HG02943 (cell line): Measurements from ENCODE around the gene PPP1R10.
"Not testable (repeated sequence)": the region's sequence is repeated elsewhere in the genome, so short reads cannot be mapped to it uniquely, and the experiment has no call there.

Experiments used
- ATAC-seq: cut with Tn5 transposase; IDR thresholded peaks from one replicate; pipeline ENCODE4 v1.9.1; 2021; ENCODE audit warnings: mild to moderate bottlenecking, low read depth, moderate library complexity; ENCODE audit not compliant: unreplicated experiment

The PPP1R10 gene

GRCh38 chr6:30616811-30617564 is at the start of gene PPP1R10:
TSS of gene PPP1R10 (minus strand) at chr6:30617243. CDS start at chr6:30609944, 7,299 bp downstream.
- ATAC-seq, result peak; percentile 83

GRCh38 chr6:30666300-30666699 is 49.3 kb upstream of the PPP1R10 start:
- not testable (repeated sequence) for ATAC-seq

- ATAC-seq, result no peak
These were observed 48.1 kb upstream of the PPP1R10 start for GRCh38 chr6:30664994-30665767.

- not testable (repeated sequence) for ATAC-seq
These were observed 40.9 kb upstream of the PPP1R10 start for GRCh38 chr6:30657922-30658321.

- ATAC-seq, result no peak
These were observed 40.4 kb upstream of the PPP1R10 start for GRCh38 chr6:30657454-30657853.

GRCh38 chr6:30656513-30656912 is 39.5 kb upstream of the PPP1R10 start:
- no peak for ATAC-seq

- no peak for ATAC-seq
These were observed 38.7 kb upstream of the PPP1R10 start for GRCh38 chr6:30655743-30656094.

- ATAC-seq, result no peak
These were observed 38.0 kb upstream of the PPP1R10 start for GRCh38 chr6:30654798-30655742.

- no peak for ATAC-seq
These were observed 34.1 kb upstream of the PPP1R10 start for GRCh38 chr6:30651143-30651542.

GRCh38 chr6:30647242-30648116 is 30.4 kb upstream of the PPP1R10 start:
- peak; percentile 51 for ATAC-seq

- peak; percentile 47 for ATAC-seq
These were observed 29.6 kb upstream of the PPP1R10 start, which contains the start of gene C6orf136 for GRCh38 chr6:30646450-30647241. TSS of gene C6orf136 (plus strand) at chr6:30647133. CDS start at chr6:30647232, 99 bp downstream.

- no peak for ATAC-seq
These were observed 28.9 kb upstream of the PPP1R10 start for GRCh38 chr6:30645989-30646388.

- no peak for ATAC-seq
These were observed 27.7 kb upstream of the PPP1R10 start for GRCh38 chr6:30644769-30645168.

- no peak for ATAC-seq
These were observed 26.6 kb upstream of the PPP1R10 start for GRCh38 chr6:30643656-30644055.

GRCh38 chr6:30641048-30641447 is 24.0 kb upstream of the PPP1R10 start:
- no peak for ATAC-seq

GRCh38 chr6:30640481-30640880 is 23.4 kb upstream of the PPP1R10 start:
- ATAC-seq, result no peak

GRCh38 chr6:30635834-30636233 is 18.8 kb upstream of the PPP1R10 start:
- ATAC-seq, result no peak

GRCh38 chr6:30626484-30627366 is 9.7 kb upstream of the PPP1R10 start, which contains the start of gene ATAT1:
TSS of gene ATAT1 (plus strand) at chr6:30626874.
- ATAC-seq, result peak; percentile 81
